ACC112 (cell line): ENCODE measurements around the gene GIMAP5.
"Not testable (repeated sequence)": the region's sequence is repeated elsewhere in the genome, so short reads cannot be mapped to it uniquely, and the experiment has no call there.

Experiments used
- H2AFZ ChIP-seq: fragments of 200-600 bp; sonication (generic); one replicate; pipeline ENCODE4 v1.6.0; 2017; ENCODE audit warnings: antibody characterized with exemption, low read length; ENCODE audit not compliant: unreplicated experiment
- H3K27ac ChIP-seq: fragments of 200-600 bp; sonication (generic); 2 replicates; pipeline ENCODE4 v1.5.1; 2014; ENCODE audit warnings: low read depth, mild to moderate bottlenecking, antibody characterized with exemption, low read length, moderate library complexity
- H3K27me3 ChIP-seq: fragments of 200-600 bp; sonication (generic); 2 replicates; pipeline ENCODE4 v1.6.1; 2014; ENCODE audit warnings: mild to moderate bottlenecking, antibody characterized with exemption, low read length, moderate library complexity, mixed read lengths; ENCODE audit not compliant: insufficient read depth
- H3K36me3 ChIP-seq: fragments of 200-600 bp; sonication (generic); 2 replicates; pipeline ENCODE4 v1.6.1; 2016; ENCODE audit warnings: mild to moderate bottlenecking, antibody characterized with exemption, low read length, moderate library complexity, mixed read lengths; ENCODE audit not compliant: insufficient read depth
- H3K4me1 ChIP-seq: fragments of 200-600 bp; sonication (generic); one replicate; pipeline ENCODE4 v1.6.1; 2016; ENCODE audit warnings: low read length, mixed read lengths; ENCODE audit not compliant: insufficient read depth, unreplicated experiment, control insufficient read depth
- H3K4me3 ChIP-seq: fragments of 200-600 bp; sonication (generic); 2 replicates; pipeline ENCODE4 v1.5.1; 2014; ENCODE audit warnings: mild to moderate bottlenecking, low read depth, low read length
- H3K79me2 ChIP-seq: fragments of 200-600 bp; sonication (generic); one replicate; pipeline ENCODE4 v1.6.0; 2016; ENCODE audit warnings: low read length; ENCODE audit not compliant: control insufficient read depth, unreplicated experiment, insufficient read depth

The GIMAP5 gene

GRCh38 chr7:150769768-150770167, 32.5 kb downstream of the GIMAP5 start:
- no peaks in the 10 kb centered on the region for H3K4me1 ChIP-seq
- H3K27me3 ChIP-seq, result no peaks in the 10 kb centered on the region
- no peaks in the 10 kb centered on the region for H3K79me2 ChIP-seq
- H3K4me3 ChIP-seq, result no peak overlapping the region
- H3K27ac ChIP-seq, result no peak overlapping the region
- H3K36me3 ChIP-seq, result no peaks in the 10 kb centered on the region
- no peak overlapping the region for H2AFZ ChIP-seq

- H3K36me3 ChIP-seq, H3K4me1 ChIP-seq, H3K27me3 ChIP-seq, H3K79me2 ChIP-seq, H3K4me3 ChIP-seq, H2AFZ ChIP-seq, H3K27ac ChIP-seq: not testable (repeated sequence)
These were observed 36.9 kb downstream of the GIMAP5 start for GRCh38 chr7:150774131-150774530.

- Histone ChIP-seq H3K4me1 (no peaks in the 10 kb centered on the region), H3K79me2 (no peaks in the 10 kb centered on the region), H3K4me3 (no peak overlapping the region), H2AFZ (no peak overlapping the region), H3K27ac (no peak overlapping the region), H3K36me3 (no peaks in the 10 kb centered on the region), H3K27me3 (peaks cover under 1% of the 10 kb centered on the region)
These were observed 41.0 kb downstream of the GIMAP5 start for GRCh38 chr7:150778014-150778737.

GRCh38 chr7:150778738-150779301, 41.6 kb downstream of the GIMAP5 start:
- H3K79me2 ChIP-seq, result no peaks in the 10 kb centered on the region
- H3K4me3 ChIP-seq, result no peak overlapping the region
- peaks cover 5% of the 10 kb centered on the region for H3K27me3 ChIP-seq
- no peaks in the 10 kb centered on the region for H3K4me1 ChIP-seq
- no peak overlapping the region for H2AFZ ChIP-seq
- no peak overlapping the region for H3K27ac ChIP-seq
- no peaks in the 10 kb centered on the region for H3K36me3 ChIP-seq

GRCh38 chr7:150780292-150780691, 43.1 kb downstream of the GIMAP5 start:
- Histone ChIP-seq H3K36me3 (no peaks in the 10 kb centered on the region), H3K4me3 (no peak overlapping the region), H3K79me2 (no peaks in the 10 kb centered on the region), H3K27ac (no peak overlapping the region), H3K4me1 (no peaks in the 10 kb centered on the region), H2AFZ (no peak overlapping the region), H3K27me3 (peaks cover 9% of the 10 kb centered on the region)

GRCh38 chr7:150781103-150781502, 43.9 kb downstream of the GIMAP5 start:
- H3K36me3 ChIP-seq, result no peaks in the 10 kb centered on the region
- peaks cover 13% of the 10 kb centered on the region for H3K27me3 ChIP-seq
- no peaks in the 10 kb centered on the region for H3K4me1 ChIP-seq
- H2AFZ ChIP-seq, result no peak overlapping the region
- no peak overlapping the region for H3K27ac ChIP-seq
- no peaks in the 10 kb centered on the region for H3K79me2 ChIP-seq
- H3K4me3 ChIP-seq, result no peak overlapping the region

- no peak overlapping the region for H3K27ac ChIP-seq
- H3K79me2 ChIP-seq, result no peaks in the 10 kb centered on the region
- H2AFZ ChIP-seq, result no peak overlapping the region
- H3K4me3 ChIP-seq, result no peak overlapping the region
- H3K27me3 ChIP-seq, result peaks cover 13% of the 10 kb centered on the region
- H3K4me1 ChIP-seq, result no peaks in the 10 kb centered on the region
- no peaks in the 10 kb centered on the region for H3K36me3 ChIP-seq
These were observed 44.7 kb downstream of the GIMAP5 start for GRCh38 chr7:150781961-150782360.

GRCh38 chr7:150784120-150784736, 47.0 kb downstream of the GIMAP5 start:
- Histone ChIP-seq H3K27ac (no peak overlapping the region), H2AFZ (no peak overlapping the region), H3K4me1 (no peaks in the 10 kb centered on the region), H3K36me3 (no peaks in the 10 kb centered on the region), H3K4me3 (no peak overlapping the region), H3K79me2 (no peaks in the 10 kb centered on the region), H3K27me3 (peaks cover 26% of the 10 kb centered on the region)

- Histone ChIP-seq H3K4me3 (no peak overlapping the region), H3K36me3 (no peaks in the 10 kb centered on the region), H3K79me2 (no peaks in the 10 kb centered on the region), H2AFZ (no peak overlapping the region), H3K4me1 (no peaks in the 10 kb centered on the region), H3K27me3 (peaks cover 34% of the 10 kb centered on the region), H3K27ac (no peak overlapping the region)
These were observed 47.7 kb downstream of the GIMAP5 start for GRCh38 chr7:150784954-150785353.

- H3K4me1 ChIP-seq, result no peaks in the 10 kb centered on the region
- H2AFZ ChIP-seq, result no peak overlapping the region
- H3K36me3 ChIP-seq, result no peaks in the 10 kb centered on the region
- no peak overlapping the region for H3K4me3 ChIP-seq
- H3K79me2 ChIP-seq, result no peaks in the 10 kb centered on the region
- H3K27me3 ChIP-seq, result peaks cover 49% of the 10 kb centered on the region
- H3K27ac ChIP-seq, result no peak overlapping the region
These were observed 50.4 kb downstream of the GIMAP5 start for GRCh38 chr7:150787321-150788281.
